CD1c-positive myeloid dendritic cell (primary cell): Measurements from ENCODE around the gene CLEC18C.
"Not testable (repeated sequence)": the region's sequence is repeated elsewhere in the genome, so short reads cannot be mapped to it uniquely, and the experiment has no call there.

Experiments
- DNase-seq: peaks from one replicate; pipeline ENCODE4 v3.0.0-alpha.2; 2016; ENCODE audit errors: extremely low spot score

CLEC18C gene

DNA sequence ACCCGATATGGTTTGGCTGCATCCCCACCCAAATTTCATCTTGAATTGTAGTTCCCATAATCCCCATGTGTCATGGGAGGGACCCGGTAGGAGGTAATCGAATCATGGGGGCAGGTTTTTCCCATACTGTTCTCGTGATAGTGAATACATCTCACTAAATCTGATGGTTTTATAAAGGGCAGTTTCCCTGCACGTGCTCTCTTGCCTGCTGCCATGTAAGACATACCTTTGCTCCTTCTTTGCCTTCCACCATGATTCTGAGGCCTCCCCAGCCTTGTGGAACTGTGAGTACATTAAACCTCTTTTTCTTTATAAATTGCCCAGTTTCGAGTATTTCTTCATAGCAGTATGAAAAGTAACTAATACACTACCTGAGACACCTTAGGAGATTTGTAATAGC is 32.8 kb downstream of the CLEC18C start:
- not testable (repeated sequence) for DNase-seq

DNA sequence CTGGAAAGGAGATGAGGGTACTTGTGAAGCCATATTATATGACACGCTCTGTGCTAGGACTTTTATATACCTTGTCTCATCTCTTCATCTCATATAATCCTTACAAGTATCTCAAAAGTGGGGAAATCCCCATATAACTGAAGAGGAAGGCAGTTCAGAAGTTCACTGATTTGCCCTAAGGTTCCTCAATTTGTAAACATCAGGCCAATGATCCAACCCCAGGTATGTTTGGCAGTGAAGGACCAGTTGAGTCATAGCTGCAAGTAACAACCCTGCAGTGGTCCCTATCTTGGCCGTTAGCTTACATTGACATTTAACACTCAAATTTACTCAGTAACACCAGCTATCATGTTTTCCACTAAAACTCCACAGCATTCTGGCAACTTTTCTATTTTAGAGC is 45.0 kb downstream of the CLEC18C start:
- DNase-seq: not testable (repeated sequence)

DNA sequence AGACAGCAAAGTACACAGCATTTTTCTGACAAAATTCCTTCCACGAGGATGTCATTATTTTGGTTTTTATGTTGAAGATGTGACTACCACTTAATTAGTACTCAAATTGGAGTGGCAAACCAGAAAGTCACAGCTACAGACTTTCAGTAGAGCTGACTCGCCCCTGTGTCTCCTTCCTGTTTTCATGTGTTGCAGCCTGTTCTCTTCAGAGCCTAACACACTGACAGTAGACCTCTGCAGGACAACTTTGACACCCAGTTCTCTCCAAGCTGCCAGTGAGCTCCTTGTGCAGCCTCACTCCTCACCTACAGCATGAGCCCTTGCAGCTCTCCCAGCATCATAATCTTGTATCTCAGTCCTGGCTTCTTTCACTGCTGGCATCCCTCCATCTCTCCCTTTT is 49.0 kb downstream of the CLEC18C start:
- DNase-seq: not testable (repeated sequence)

DNA sequence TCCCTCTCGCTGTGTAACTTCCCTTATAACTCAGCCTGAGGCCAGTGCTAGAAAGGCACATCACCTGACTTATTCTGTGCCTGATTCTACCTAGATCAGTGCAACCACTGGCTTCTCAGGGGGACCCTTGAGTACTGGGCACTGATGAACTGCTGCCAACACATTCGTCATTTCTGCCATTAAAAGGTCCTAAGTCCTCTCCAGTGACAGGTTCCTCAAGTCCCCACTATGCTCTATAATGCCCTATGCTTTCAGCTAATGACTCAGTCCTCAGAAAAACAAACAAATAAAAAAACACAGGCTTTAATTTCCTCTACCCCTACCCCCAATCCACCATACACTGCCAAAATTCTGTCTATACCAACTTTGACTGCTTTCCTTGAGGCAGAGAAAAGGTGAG is 49.6 kb downstream of the CLEC18C start:
- not testable (repeated sequence) for DNase-seq

DNA sequence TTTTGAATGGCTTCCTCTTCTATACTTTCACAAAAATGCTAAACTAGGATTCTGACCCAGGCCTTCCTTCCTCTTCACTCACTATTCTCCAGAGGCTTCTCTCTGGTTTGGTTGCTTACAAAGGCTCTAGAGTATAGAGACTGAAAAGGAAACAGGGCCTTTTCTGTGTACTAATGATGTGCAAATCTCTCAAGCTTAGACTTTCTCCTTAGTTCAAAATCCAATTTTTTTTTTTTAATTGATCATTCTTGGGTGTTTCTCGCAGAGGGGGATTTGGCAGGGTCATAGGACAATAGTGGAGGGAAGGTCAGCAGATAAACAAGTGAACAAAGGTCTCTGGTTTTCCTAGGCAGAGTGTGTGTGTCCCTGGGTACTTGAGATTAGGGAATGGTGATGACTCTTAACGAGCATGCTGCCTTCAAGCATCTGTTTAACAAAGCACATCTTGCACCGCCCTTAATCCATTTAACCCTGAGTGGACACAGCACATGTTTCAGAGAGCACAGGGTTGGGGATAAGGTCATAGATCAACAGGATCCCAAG is 50.5 kb downstream of the CLEC18C start:
- not testable (repeated sequence) for DNase-seq

DNA sequence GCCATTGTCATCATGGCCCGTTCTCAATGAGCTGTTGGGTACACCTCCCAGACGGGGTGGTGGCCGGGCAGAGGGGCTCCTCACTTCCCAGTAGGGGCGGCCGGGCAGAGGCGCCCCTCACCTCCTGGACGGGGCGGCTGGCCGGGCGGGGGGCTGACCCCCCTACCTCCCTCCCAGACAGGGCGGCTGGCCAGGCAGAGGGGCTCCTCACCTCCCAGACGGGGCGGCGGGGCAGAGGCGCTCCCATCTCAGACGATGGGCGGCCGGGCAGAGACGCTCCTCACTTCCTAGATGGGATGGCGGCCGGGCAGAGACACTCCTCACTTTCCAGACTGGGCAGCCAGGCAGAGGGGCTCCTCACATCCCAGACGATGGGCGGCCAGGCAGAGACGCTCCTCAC is 51.1 kb downstream of the CLEC18C start:
- DNase-seq: not testable (repeated sequence)

DNA sequence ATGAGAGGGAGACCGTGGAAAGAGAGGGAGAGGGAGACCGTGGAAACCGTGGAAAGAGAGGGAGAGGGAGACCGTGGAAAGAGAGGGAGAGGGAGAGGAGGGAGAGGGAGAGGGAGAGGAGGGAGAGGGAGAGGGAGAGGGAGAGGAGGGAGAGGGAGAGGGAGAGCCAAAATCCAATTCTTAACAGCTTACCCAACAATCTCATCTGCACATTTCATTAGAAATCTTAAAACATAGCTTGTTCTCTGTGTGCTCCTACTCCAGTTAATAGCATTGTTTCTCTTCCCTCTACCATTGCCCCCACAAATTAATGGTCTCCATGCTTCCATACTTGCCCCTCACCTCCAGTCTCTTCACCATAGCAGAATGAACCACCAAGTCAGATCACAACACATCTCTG is 51.8 kb downstream of the CLEC18C start:
- not testable (repeated sequence) for DNase-seq

DNA sequence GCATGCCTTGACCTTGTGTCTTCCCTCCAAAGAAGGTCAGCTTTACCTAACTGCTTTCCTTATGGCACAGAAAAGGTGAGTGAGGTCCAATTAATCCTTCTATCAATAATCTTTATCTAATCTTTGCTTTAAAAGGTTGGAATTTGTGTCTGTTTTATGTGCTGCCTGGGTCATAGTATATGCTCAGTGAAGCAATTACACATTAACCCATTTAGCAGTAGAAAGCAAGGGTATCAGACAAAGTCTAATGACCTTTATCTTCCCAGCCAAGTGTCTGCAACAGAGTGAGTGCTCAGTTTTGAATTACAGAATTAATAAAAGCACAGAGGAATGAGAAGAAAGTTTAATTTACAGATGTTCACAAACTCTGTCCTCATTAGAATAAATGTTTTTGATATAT is 52.4 kb downstream of the CLEC18C start:
- not testable (repeated sequence) for DNase-seq

DNA sequence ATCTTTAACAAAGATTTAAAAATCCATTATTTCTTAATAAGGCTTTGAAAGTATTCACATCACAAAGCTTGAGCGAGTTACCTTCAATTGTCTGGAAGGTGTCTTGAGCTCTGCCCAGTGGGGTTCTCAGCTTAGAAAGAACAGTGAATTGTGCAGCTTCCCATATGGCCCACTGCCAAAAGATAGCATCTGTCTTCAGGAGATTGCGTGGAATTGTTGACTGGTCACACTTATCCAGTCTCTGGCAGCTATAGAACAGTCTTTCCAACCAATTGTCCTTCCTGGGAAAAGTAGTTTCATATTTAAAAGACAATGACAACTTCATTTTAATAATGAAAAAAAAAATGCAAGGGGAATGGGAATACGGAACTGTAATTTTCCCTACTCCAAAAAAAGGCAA is 58.2 kb downstream of the CLEC18C start:
- not testable (repeated sequence) for DNase-seq
